Uterus (tissue), 2 donors: ENCODE results near the gene CD47.

Experiments
- POLR2A ChIP-seq, 2 donors: fragments of 450-650 bp; IDR thresholded peaks; one replicate each; pipeline ENCODE4 v1.6.1; 2016; ENCODE audit warnings: antibody characterized with exemption in 2 of 2, mild to moderate bottlenecking in 1 of 2, moderate library complexity in 1 of 2
- TF ChIP-seq, protein P1 (sequence below), 4 experiments: fragments of 200-600 bp in 2 of 4; fragments of 450-650 bp in 2 of 4; sonication (generic) in 2 of 4; IDR thresholded peaks; one replicate each; pipeline ENCODE4 v1.5.1; 2016 to 2019; ENCODE audit warnings: antibody characterized with exemption in 4 of 4, mild to moderate bottlenecking in 2 of 4, moderate library complexity in 1 of 4

- TF ChIP-seq, protein P1, sequence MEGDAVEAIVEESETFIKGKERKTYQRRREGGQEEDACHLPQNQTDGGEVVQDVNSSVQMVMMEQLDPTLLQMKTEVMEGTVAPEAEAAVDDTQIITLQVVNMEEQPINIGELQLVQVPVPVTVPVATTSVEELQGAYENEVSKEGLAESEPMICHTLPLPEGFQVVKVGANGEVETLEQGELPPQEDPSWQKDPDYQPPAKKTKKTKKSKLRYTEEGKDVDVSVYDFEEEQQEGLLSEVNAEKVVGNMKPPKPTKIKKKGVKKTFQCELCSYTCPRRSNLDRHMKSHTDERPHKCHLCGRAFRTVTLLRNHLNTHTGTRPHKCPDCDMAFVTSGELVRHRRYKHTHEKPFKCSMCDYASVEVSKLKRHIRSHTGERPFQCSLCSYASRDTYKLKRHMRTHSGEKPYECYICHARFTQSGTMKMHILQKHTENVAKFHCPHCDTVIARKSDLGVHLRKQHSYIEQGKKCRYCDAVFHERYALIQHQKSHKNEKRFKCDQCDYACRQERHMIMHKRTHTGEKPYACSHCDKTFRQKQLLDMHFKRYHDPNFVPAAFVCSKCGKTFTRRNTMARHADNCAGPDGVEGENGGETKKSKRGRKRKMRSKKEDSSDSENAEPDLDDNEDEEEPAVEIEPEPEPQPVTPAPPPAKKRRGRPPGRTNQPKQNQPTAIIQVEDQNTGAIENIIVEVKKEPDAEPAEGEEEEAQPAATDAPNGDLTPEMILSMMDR (IDR thresholded peaks at IDR 0.05), result no peak
- no peak for TF ChIP-seq POLR2A (IDR thresholded peaks at IDR 0.05)
These were observed 91.5 kb downstream of the CD47 start for GRCh38 chr3:107999215-107999775.
